Effector CD4-positive, alpha-beta T cell (primary cell): ENCODE results near the gene NKAIN1. TPM values are rescaled to one million over a fixed set of nuclear protein-coding genes. Genes with fewer than 3 reads are reported as not detected.
"Not testable (repeated sequence)": the region's sequence is repeated elsewhere in the genome, so short reads cannot be mapped to it uniquely, and the experiment has no call there.

ENCODE experiments used
- DNase-seq: peaks from one replicate; pipeline ENCODE4 v3.0.0-alpha.2; 2020
- total RNA-seq: gene quantifications from one replicate; lab custom pipeline; 2026; lab: John Stamatoyannopoulos, UW

The NKAIN1 gene
- total RNA-seq, result not detected

DNA sequence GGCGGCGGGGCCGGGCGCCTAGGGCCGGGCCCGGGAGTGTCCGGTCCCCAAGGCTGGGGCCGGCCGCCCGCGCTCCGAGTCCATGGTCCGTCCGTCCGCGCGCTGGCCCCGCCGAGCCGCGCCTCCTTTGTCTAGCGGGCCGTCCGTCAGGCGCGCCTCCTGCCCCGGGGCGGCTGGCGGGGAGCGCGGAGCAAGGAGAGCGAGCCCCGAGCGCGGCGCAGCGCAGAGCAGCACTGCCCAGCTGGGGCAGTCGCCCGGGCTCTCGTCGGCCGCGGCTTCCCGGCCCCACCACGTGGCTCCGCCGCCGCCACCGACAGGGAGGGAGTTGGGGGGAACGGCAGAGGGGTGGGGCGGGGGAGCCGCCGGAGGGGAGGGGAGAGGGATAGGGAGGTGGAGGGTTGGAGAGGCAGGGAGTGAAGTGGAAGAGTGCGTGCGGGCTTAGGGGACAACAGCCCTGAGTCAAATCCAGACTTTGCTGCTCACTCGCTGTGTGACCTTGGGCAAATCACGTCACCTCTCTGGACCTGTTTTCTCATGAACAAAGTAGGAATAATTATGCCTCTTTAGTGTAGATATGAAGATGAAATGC, at the start of gene NKAIN1:
Gene NKAIN1, minus strand, starts transcription at position 235 of the 589 bp plus-strand sequence. CDS start 340 bp downstream, outside the sequence.
- no peak for DNase-seq

DNA sequence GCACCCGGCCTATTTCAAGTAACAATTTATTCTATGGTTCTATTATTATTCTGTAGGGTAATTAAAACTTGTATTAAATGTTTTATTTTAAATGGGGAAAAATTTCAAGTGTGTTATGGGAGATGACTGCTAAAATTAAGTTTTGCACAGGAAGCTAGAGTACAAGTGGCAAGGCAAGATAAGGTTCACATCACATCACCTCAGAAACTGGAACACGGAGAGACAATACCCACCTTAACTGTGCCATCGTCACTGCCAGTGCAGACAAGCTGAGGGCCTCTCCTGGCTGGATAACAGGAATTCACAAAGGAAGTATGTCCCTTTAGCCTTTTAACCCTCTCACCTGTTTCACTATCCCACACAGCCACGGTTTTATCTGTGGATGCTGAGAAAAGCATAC, 49.3 kb upstream of the NKAIN1 start:
- DNase-seq, result no peak

DNA sequence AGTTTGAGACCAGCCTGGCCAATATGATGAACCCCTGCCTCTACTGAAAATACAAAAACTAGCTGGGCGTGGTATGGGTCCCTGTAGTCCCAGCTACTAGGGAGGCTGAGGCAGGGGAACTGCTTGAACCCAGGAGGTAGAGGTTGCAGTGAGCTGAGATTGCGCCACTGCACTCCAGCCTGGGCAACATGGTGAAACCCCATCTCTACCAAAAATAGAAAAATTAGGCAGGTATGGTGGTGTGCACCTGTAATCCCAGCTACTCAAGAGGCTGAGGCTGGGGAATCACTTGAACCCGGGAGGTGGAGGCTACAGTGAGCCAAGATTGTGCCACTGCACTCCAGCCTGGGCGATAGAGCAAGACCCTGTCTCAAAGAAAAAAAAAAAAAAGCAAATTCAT, 48.1 kb upstream of the NKAIN1 start:
- not testable (repeated sequence) for DNase-seq

DNA sequence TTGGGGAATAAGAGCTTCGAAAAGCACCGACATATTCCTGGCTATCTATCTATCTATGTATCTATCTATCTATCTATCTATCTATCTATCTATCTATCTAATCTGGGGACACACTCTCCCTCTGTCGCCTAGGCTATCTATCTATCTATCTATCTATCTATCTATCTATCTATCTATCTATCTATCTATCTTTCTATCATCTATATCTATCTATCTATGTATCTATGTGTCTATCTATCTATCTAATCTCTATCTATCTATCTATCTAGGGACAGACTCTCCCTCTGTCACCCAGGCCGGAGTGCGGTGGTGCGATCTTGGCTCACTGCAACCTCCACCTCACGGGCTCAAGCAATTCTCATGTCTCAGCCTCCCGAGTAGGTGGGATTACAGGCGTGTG, 42.7 kb upstream of the NKAIN1 start:
- not testable (repeated sequence) for DNase-seq

DNA sequence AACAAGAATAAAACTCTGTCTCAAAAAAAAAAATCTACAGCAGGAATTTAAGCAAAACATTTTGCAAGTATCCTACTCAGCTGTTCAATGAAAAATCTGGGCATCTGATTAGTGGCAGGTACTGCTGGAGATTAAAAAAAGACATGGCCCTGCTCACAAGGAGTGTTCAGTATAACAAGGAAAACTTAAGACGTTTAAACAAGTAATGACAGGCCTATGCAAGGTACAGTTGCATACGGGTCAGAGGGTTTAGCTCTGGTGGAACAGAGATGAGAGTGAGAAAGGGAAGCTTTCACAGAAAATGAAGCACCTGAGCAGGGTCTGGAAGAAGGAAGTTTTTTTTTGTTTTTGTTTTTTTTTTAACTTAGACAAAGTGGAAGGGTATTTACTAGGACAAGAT, 33.9 kb upstream of the NKAIN1 start:
- DNase-seq, result no peak

DNA sequence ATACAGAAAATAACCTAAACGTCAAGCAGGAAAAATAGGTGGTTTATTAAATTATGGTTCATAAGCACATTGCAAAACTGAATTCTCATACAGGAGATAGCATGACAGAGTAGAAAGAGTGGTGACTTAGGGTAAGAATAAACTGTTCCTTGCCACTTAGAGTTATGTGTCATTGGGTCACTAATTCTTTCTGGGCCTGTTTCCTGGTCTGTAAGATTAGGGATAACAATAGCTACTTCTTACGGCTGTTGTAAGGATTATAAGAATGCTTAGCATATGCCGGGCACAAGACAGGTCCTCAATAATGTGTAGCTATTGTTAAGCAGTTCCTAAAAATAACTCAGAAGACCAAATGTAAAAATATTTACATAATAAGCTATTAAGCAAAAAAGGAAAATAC, 32.7 kb upstream of the NKAIN1 start:
- no peak for DNase-seq

DNA sequence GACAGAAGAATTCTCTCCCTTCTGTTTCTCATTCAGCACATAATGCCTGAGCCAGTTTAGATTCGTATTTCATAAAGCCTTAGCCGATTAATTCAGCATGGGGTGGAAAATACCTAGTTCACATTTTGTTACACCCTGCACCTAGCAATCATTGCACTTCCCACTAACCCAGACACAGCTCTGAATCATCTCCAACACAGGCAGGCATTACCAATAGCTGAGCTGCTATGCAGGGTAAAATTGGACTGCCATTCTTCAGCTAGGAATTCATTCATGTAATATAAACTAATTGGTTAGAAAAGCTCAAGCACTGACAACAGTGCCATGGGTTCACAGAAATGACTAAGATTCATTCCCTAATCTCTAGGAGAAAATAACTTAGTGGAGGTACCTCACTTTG, 26.9 kb upstream of the NKAIN1 start:
- no peak for DNase-seq

DNA sequence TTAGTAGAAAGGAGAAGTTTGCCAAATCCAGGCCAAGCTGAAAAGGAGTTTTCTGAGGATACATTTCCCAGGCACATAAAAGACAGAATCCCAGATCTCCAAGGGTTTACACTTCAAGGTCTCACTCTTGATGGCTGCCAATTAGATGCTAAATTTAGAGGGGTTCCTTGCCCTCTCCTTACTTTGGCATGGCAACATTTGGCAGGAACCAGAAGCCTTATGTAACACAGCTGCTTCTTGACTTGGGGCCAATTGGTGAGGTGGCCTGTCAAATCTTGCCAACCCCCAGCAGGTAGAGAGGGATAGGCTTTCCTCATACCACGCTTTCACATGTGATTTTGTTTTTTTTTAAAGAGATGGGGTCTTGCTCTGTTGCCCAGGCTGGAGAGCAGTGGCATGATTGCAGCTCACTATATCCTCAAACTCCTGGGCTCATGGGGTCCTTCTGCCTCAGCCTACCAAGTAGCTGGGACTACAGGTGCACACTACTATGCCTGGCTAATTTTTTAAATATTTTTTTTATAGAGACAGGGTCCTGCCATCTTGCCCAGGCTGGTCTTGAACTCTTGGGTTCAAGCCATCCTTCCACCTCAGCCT, 25.2 kb upstream of the NKAIN1 start:
- no peak for DNase-seq

DNA sequence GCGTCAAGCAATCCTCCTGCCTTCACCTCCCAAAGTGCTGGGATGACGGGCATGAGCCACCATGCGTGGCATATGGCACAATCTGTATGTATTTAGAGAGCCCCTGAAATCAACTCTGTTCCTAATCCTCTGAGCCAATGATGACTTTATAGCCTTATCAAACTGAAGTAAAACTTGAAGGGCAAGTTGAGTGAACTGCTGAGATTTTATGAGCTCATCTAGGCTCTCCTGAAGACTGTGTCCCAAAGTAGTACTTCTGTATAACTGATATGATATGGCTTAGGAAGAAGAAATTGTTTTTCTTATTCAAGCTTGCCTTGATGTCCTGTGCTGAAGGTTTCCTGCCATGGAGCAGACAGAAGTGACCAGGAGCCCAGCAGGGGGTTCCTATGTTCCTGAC, 23.7 kb upstream of the NKAIN1 start:
- DNase-seq, result no peak

DNA sequence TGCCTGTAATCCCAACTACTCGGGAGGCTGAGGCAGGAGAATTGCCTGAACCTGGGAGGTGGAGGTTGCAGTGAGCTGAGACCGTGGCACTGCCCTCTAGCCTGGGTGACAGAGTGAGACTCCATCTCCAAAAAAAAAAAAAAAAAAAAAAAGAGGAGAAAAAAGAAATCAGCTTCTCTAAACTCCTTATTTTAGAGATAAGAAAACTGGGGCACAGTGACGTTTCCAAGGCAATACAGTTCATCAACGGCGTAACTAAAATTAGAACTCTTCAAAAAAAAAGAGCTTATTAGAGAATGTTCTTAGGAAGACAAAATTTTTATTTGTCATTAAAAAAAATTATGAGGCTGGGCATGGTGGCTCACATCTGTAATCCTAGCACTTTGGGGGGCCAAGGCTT, 22.7 kb upstream of the NKAIN1 start:
- not testable (repeated sequence) for DNase-seq

DNA sequence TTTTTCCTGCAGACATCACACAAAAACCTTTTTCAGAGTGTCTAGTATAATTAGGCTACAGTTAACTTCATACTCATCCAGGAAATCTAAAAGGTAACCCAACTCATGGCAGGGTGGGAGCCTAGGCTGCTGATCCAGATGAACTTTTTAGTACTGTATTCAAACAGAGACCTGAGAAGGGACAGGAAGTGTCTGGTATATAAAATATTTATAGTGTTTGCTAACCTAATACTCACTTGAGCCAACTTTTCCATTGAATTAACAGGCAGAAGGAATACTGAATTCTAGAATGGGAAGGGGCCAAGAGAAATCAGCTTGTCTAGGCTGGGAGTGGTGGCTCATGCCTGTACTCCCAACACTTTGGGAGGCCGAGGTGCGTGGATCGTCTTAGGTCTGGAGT, 22.2 kb upstream of the NKAIN1 start:
- DNase-seq, result no peak

DNA sequence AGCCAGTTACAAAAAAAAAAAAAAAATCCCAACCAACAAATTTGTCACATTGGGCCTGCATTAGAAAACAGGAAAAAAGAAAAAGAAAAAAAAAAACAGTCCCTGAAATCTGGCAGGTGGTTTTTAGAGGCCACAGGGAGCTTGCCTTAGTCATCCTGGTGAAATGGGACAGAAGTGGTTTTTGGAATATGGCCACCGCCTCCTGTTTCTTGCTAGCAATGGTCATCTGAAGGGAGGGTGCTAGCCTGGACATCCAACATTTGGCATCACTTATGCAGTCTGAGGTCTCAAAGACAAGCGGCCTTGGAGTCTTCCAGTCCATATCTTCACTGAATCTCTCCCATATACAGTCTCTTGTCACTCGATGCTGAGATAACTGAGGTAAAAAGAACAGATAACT, 20.1 kb upstream of the NKAIN1 start:
- DNase-seq, result no peak

DNA sequence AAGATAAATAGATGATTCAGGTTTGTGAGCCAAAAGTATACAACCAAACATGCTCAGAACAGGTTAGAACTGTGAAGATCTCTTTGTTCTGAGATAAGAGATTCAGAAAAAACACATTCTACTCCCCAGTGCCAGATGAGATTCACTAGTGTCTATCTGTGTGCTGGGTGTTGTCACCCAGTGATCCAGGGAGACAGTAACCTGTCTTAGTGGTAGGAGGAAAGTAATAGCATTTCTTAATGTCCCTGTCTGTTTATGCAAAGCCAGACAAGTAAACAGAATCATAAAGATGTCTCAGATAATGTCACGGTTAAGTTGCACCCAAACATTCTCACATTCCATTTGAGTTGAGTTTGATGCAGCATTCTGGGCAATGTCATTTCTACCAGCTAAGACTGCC, 18.9 kb upstream of the NKAIN1 start:
- no peak for DNase-seq

DNA sequence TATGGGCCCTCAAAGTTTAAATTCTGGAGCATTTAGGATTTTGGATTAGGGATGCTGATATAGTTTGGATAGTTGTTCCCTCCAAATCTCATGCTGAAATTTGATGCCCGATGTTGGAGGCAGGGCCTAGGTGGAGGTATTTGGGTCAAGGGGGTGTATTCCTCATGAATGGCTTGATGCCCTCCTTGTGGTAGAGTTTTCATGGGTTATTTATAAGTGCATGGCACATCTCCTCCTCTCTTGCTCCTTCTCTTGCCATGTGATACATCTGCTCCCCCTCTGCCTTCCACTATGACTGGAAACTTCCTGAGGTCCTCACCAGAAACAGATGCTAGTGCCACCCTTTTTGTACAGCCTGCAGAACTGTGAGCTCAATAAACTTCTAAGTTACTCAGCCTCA, 17.5 kb upstream of the NKAIN1 start:
- DNase-seq, result no peak

DNA sequence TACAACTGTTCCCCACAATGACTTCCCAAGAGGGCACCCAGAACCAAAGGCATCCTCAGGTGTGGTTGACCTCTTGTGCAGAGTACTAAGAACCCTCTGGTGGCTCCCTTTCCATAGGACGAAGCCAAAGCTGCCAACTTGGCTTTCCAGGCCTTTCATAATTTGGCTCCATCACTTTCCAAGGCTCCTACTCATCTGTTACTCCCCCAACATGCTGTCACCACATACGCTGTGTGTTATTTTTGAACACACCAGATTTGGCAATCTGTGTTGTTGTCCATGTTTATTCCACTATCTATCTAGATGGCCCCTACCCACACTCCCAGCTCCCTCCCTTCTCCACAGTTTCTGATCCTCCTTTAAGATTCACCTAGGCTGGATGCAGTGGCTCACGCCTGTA, 10.2 kb upstream of the NKAIN1 start:
- DNase-seq, result no peak

DNA sequence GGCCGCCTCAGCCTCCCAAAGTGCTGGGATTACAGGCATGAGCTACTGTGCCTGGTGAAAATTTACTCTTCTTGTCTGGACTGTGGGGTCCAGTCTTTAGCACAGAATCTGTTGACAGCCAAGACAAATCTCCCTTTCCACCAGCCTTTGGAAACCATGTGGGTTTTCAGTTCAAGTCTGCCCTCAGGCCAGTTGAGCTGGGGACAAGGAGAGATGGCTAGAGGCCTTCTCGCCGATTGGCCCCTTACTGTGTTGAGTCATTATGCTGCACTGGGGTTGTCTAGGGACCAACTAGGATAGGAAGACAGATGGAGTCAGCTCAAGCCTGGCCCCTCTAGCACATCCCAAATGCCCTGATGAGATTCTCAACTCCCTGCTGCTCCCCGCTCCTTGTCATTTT, 8.6 kb upstream of the NKAIN1 start:
- no peak for DNase-seq

DNA sequence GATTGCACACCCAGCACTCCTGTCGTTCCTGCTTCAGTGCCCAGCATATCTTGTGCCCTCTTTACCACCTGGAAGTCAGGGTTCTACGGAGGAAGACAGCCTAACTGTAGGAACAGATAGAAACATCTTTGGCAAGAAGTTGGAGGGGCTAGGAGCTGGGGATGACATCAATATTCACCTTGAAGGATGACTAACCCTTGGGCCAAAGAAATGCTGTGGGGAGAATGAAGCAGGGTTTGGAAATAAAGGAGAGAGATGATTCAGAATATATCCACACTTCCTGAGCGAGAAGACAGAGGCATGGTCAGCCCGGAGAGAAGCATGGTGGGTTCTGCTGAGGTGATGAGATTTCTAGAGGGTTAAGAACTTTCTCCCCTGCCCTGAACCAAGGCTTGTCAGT, 4.6 kb upstream of the NKAIN1 start:
- DNase-seq, result no peak

DNA sequence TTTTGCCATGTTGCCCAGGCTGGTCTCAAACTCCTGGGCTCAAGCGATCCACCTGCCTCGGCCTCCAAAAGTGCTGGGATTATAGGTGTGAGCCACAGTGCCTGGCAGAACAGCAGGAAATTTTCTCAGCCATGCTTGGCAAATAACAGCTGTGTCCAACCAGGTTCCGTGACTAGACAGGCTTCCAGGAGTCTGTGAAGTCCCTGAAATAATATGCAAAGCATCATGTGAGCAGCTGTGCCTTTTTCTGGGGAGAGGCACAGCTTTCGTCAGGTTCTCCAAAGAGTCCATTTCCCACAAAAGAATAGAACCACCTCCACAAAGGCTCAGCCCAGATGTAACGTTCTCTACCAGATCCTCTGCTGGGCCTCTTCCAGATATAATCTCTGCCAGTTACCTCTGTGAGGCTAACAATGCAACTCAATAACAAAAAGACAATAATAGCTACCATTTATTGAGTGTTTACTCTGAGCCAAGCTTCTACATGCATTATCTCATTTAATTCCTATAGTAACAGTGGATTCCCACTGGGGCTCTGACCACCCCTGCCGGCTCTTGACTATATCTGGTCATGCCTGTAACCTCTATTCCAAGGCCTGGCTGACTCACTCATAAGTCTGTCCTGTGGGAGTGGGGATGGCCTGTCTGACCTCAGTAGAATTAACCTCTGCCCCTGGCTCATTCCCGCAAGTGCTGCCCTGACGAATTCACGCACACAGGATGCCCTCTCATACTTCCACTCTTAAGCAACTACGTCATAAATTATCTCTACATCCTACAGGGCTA, 4.0 kb upstream of the NKAIN1 start:
- no peak for DNase-seq

DNA sequence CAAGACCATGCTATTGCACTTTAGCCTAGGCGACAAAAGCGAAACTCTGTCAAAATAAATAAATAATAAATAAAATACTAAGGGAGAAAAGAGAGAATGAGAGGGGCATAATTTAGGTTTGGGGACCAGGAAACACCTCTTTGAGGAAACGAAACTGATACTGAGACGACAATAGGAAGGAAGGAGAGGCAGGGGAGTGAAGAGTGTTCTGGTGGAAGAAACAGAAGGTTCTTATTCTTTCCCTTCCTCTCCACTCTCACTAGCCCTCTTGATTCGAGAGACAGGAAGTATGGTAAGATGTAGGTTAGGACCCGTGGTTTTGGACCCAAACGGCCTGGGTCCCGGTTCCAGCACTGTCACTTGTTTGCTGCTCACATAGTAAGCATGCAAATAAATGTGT, 1.6 kb upstream of the NKAIN1 start:
- DNase-seq, result no peak

DNA sequence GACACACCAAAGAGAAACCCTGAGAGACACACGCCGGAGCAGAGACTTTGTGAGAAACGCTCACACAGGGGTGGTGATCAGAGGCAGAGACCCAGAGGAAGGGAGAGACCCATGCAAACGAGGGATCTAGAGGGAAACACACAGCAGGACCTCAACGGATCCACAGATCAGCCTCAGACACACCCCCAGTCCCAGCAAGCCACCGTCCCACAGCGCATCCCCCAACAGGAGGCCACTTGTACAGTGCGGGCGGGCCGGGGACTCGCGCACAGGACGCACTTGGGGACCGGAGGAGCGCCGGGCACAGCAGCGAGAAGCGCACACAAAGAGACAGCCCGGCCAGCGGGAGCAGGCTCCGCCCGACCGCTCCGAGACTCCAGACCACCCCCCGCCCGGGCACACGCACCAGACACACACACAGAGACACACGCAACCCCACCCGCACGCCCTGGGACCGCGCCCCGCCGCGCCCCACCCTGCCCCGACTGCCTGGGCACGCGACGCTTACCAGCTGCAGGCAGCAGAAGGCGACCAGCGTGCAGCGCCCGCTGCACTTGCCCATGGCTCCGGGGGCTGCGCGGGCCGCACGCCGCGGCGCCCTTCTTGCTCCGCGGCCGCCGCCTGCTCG, 587 bp downstream of the NKAIN1 start:
- DNase-seq, result no peak

DNA sequence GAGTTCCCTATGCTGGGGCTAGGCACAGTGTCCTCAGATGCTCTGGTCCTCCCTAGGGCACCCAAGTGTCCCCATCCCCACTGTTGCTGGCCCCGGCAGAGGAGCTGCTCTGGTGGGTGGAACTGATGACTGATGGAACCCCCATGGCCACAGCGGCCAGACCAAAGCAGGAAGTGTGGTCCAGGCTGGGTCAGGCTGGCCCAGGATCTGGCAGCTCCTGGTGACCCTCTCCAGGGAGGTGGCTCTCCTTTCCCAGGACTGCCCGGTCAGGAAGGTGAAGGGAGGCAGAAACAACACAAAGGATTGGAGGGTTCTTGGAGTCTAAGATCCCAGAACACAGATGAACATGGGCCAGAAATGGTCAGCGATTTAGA, 1.1 kb downstream of the NKAIN1 start:
- no peak for DNase-seq

DNA sequence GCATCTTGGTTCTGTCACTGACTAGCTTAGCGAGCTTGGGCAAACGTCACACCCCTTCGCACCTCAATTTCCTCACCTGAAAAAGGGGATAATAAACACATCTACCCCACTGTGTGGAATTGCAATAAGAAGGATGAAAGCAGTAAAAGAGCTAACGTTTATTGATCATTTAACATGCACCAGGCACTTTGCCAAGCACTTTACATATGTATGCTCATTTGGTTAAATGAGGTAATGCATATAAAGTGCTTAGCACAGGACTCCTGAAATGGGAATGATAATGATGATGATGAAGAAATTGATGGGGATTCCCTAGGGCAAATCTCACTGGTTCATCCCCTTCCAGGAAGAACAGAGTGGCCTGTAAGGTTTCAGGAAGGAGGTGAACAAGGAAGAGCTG, 4.8 kb downstream of the NKAIN1 start:
- DNase-seq, result no peak

DNA sequence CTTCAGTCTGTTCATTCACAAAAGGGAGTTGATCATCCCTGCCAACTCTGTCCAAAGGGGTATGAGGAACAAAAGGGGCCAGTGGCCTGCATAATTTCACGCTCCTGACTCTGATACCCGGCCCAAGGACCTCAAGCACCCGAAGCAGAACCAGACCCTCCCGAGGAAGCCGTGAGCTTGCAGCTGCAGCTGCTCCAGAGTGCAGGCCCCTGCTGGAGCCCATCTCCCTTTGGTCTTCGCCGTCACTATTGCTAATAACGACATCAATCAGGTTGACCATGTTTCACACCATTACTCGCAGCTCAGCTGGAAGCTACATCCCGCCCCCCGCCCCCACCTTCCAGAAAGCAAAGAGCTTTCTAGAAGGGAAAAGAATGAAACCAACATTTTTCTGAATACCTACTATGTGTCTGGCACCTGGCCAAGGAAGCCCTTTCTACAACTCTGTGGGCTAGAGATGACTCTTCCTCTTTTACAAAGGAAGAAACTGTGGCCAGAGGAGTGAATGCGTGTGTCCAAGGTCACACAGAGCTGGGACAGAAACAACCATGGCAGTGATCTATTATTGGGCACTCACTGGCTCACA, 5.5 kb downstream of the NKAIN1 start:
- DNase-seq, result no peak

DNA sequence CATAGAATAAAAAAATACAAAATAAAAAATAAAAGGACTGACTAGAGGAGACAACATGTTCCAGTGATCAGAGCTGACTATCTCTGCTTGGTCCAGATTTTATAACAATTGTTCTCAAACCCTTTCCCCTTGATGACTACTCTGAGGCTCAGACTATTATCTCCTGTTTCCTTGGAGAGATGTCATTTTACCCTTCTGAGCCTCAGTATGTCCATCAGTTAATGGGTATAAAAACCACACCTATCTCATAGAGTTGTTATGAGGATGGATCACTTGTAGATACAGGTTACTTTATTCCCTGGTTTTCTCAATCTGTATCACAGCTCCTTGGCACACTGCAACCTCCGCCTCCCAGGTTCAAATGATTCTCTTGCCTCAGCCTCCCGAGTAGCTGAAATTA, 7.0 kb downstream of the NKAIN1 start:
- no peak for DNase-seq
